GM12878 (cell line): ENCODE data around the gene ANO3. TPM values are rescaled to one million over a fixed set of nuclear protein-coding genes. Genes with fewer than 3 reads are reported as not detected.

Source experiments
- ATAC-seq: fragments of 200-7000 bp; cut with Tn5 transposase; 3 replicates; pipeline ENCODE4 v1.9.1; 2020; ENCODE audit warnings: mild to moderate bottlenecking, moderate library complexity
- BruUV-seq: library from RNA; stranded (reverse); fragments of 400-500 nt; replicated peaks from 2 replicates; lab custom pipeline; 2021; lab: Mats Ljungman, UMichigan
- CTCF ChIA-PET: fragments of 300-600 bp; sonication (Branson Sonifier 250); formaldehyde crosslinking; extraction: SDS; loops from one replicate; lab custom pipeline; 2021; ENCODE audit warnings: inconsistent platforms; lab: Yijun Ruan, JAX
- POLR2A ChIA-PET: fragments of 350-600 bp; formaldehyde crosslinking; extraction: SDS; loops from one replicate; lab custom pipeline; 2021; ENCODE audit warnings: inconsistent platforms; lab: Charles Lee
- RAD21 ChIA-PET: fragments of 300-600 bp; sonication (Branson Sonifier 250); formaldehyde crosslinking; loops from one replicate; lab custom pipeline; 2023; ENCODE audit warnings: antibody characterized with exemption; ENCODE audit not compliant: unreplicated experiment; lab: Charles Lee
- SMC1A ChIA-PET: fragments of 300-600 bp; sonication (Branson Sonifier 250); formaldehyde crosslinking; loops from one replicate; lab custom pipeline; 2023; ENCODE audit not compliant: unreplicated experiment, uncharacterized antibody; lab: Charles Lee
- DNase-seq: peaks from one replicate; pipeline ENCODE4 v3.0.0-alpha.2; 2011; ENCODE audit warnings: low read depth, low spot score
- FAIRE-seq: peaks from 3 replicates; lab custom pipeline; 2011; peaks lifted over from hg19 to GRCh38; lab: Jason Lieb, UNC
- H2AFZ ChIP-seq: 2 replicates; pipeline ENCODE4 v1.6.0; 2011; ENCODE audit warnings: low read depth, low read length, control low read depth; ENCODE audit not compliant: control insufficient read depth
- H3K27ac ChIP-seq: 2 replicates; pipeline ENCODE4 v1.5.1; 2011; ENCODE audit warnings: control low read depth; ENCODE audit not compliant: control insufficient read depth, insufficient read depth
- H3K27me3 ChIP-seq, 2 experiments: replicated peaks in 1 of 2; 2 replicates each; pipeline versions ENCODE4 v1.6.0 to v1.6.1; 2011; ENCODE audit warnings: low read length in 1 of 2; ENCODE audit not compliant: control insufficient read depth in 2 of 2, insufficient read depth in 2 of 2
- H3K36me3 ChIP-seq, 2 experiments: 2 replicates each; pipeline ENCODE4 v1.5.1; 2011; ENCODE audit warnings: low read length in 1 of 2; ENCODE audit not compliant: control insufficient read depth in 2 of 2, insufficient read depth in 2 of 2
- H3K4me1 ChIP-seq: 2 replicates; pipeline ENCODE4 v1.6.1; 2011; ENCODE audit warnings: mild to moderate bottlenecking, low read length, moderate library complexity, mixed read lengths; ENCODE audit not compliant: control insufficient read depth, insufficient read depth
- H3K4me2 ChIP-seq: 2 replicates; pipeline ENCODE4 v1.6.0; 2011; ENCODE audit warnings: control low read depth; ENCODE audit not compliant: control insufficient read depth, insufficient read depth
- H3K4me3 ChIP-seq: fragments of 200-600 bp; sonication (generic); 2 replicates; pipeline ENCODE4 v1.5.1; 2016
- H3K79me2 ChIP-seq: 2 replicates; pipeline ENCODE4 v1.6.0; 2011; ENCODE audit warnings: low read length; ENCODE audit not compliant: control insufficient read depth, insufficient read depth
- H3K9ac ChIP-seq: 2 replicates; pipeline ENCODE4 v1.8.0; 2011; ENCODE audit warnings: low read length, control low read depth, mixed read lengths; ENCODE audit not compliant: control insufficient read depth, insufficient read depth
- H3K9me3 ChIP-seq: replicated peaks from 3 replicates; pipeline ENCODE4 v1.5.1; 2011; ENCODE audit warnings: mild to moderate bottlenecking, low read length; ENCODE audit not compliant: control insufficient read depth, insufficient read depth
- H4K20me1 ChIP-seq: 2 replicates; pipeline ENCODE4 v1.6.0; 2011; ENCODE audit not compliant: control insufficient read depth, insufficient read depth
- CREM ChIP-seq: IDR thresholded peaks from 2 replicates; pipeline ENCODE4 v1.6.1; 2014; ENCODE audit warnings: antibody characterized with exemption, low read depth
- ESRRA ChIP-seq: IDR thresholded peaks from 2 replicates; pipeline ENCODE4 v1.6.1; 2012; ENCODE audit warnings: mild to moderate bottlenecking, low read length, improper control_type of control experiment
- KLF5 ChIP-seq: fragments of 450-650 bp; IDR thresholded peaks from 2 replicates; pipeline ENCODE4 v1.6.1; 2014; ENCODE audit warnings: mild to moderate bottlenecking; ENCODE audit not compliant: partially characterized antibody
- MEF2A ChIP-seq: IDR thresholded peaks from 2 replicates; pipeline ENCODE4 v1.6.1; 2011; ENCODE audit warnings: low read depth, mild to moderate bottlenecking, low read length, moderate library complexity; ENCODE audit not compliant: insufficient read depth
- NR2F1 ChIP-seq: fragments of 450-650 bp; conservative IDR thresholded peaks from 2 replicates; pipeline ENCODE4 v1.6.1; 2017; ENCODE audit warnings: mild to moderate bottlenecking
- SPI1 ChIP-seq: IDR thresholded peaks from 2 replicates; pipeline ENCODE4 v1.6.1; 2011; ENCODE audit warnings: low read depth, mild to moderate bottlenecking, low read length, moderate library complexity, borderline replicate concordance; ENCODE audit not compliant: insufficient read depth
- ZBTB4 ChIP-seq: fragments of 450-650 bp; formaldehyde crosslinking; IDR thresholded peaks from 2 replicates; pipeline ENCODE4 v1.4.0; 2022; ENCODE audit warnings: mild to moderate bottlenecking, moderate library complexity
- ZNF207 ChIP-seq: fragments of 450-650 bp; IDR thresholded peaks from 2 replicates; pipeline ENCODE4 v1.6.1; 2014; ENCODE audit warnings: antibody characterized with exemption, mild to moderate bottlenecking, borderline replicate concordance
- ZSCAN29 ChIP-seq: fragments of 450-650 bp; IDR thresholded peaks from 2 replicates; pipeline ENCODE4 v1.6.1; 2017; ENCODE audit warnings: mild to moderate bottlenecking, moderate library complexity
- WGBS: methylation state at CpG from one replicate; pipeline ENCODE4 v1.1.6; 2016; ENCODE audit warnings: low lambda C conversion rate; ENCODE audit not compliant: insufficient replicate concordance, insufficient coverage; ENCODE audit errors: missing lambda C conversion rate; 5-methylcytosine and 5-hydroxymethylcytosine counted together
- in situ Hi-C: fragments of 300-500 bp; cut with MboI; formaldehyde crosslinking; loops from 9 replicates; pipeline ENCODE4 v1.14.3; 2018; ENCODE audit warnings: mixed read lengths
- intact Hi-C: fragments of 100-400 bp; cut with micrococcal nuclease; formaldehyde crosslinking; loops from one replicate; pipeline ENCODE4 v1.14.2; 2022; ENCODE audit not compliant: unreplicated experiment
- polyA plus RNA-seq, 11 experiments: library from polyadenylated mRNA; depleted of rRNA in 4 of 11; unstranded in 6 of 11; stranded (reverse) in 5 of 11; fragments of >200 nt; fragmentation: Nextera tagmentation in 4 of 11; fragmentation: Illumina TruSeq in 1 of 11; extraction: Ambion mirVana in 4 of 11; extraction: Trizol in 1 of 11; gene quantifications; 1 replicate in 1 of 11; 2 replicates in 10 of 11; pipeline versions ENCODE4 v1.2.1 to v1.2.3, GENCODE V29; 2011 to 2016; ENCODE audit warnings: inconsistent platforms in 2 of 11, missing spikeins in 2 of 11, low read depth in 1 of 11
- total RNA-seq, 4 experiments: library from RNA; depleted of rRNA in 3 of 4; stranded (reverse); fragments of >200 nt in 3 of 4; fragmentation: Illumina TruSeq in 1 of 4; extraction: Trizol in 1 of 4; gene quantifications; 2 replicates each; pipeline versions ENCODE4 v1.2.1 to v1.2.3, GENCODE V29; 2013 to 2021
- TF ChIP-seq, protein P1 (sequence below): IDR thresholded peaks from 2 replicates; pipeline ENCODE4 v1.6.1; 2012; ENCODE audit warnings: mild to moderate bottlenecking, low read depth, low read length
- TF ChIP-seq, protein P2 (sequence below): fragments of 450-650 bp; formaldehyde crosslinking; IDR thresholded peaks from 2 replicates; pipeline ENCODE4 v1.5.0; 2022; ENCODE audit warnings: mild to moderate bottlenecking, missing genetic modification characterization

ANO3 gene
- total and polyA plus RNA-seq, 10 of the 15 experiments (the other 5 are each of a cell fraction or from before 2014, with no cell fraction given) = 0.13 to 5.9 (median 0.44) TPM

DNA sequence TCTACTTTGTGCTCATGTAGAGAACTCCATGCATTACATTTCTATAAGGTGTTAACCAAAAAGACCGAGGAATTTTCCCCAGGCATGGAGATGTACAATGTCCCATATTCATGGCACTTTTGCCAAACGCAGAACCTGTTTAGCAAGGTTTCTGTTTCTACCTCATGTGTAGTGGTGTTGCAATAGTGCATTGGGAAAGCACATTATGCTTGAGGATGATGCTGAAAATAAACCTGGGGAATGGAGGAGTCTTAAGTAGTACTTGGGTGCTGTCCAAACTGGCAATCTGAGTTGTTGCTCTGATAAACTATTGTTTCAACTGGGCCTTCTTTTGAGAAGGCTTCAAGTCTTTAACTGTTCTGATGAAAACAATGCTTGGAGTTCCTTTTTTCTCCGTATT lies 251.6 kb downstream of the ANO3 start:
- H3K4me3 ChIP-seq = no peak overlapping the region
- BruUV-seq = no TSS peak
- no peak overlapping the region for H3K9ac ChIP-seq
- no peaks in the 10 kb centered on the region for H3K4me1 ChIP-seq
- DNase-seq (no peak), FAIRE-seq (no peak), ATAC-seq (no peak)
- ChIA-PET POLR2A (no interaction called here), RAD21 (no interaction called here), CTCF (interaction anchor here (1.4 kb wide), 1 partner anchor 11 kb away, joined by 5 read pairs; no protein-coding TSS in a partner anchor), SMC1A (no interaction called here)
- H3K9me3 ChIP-seq = no peaks in the 10 kb centered on the region
- no peaks in the 10 kb centered on the region for H3K36me3 ChIP-seq
- no peak overlapping the region for H2AFZ ChIP-seq
- H4K20me1 ChIP-seq = no peaks in the 10 kb centered on the region
- no peak overlapping the region for H3K27ac ChIP-seq
- WGBS = 64% methylated on average over 3 of the region's 3 CpGs
- in situ Hi-C loops = no loop called here
- intact Hi-C loops = no loop called here
- H3K4me2 ChIP-seq = no peak overlapping the region
- no peaks in the 10 kb centered on the region for H3K27me3 ChIP-seq
- no peaks in the 10 kb centered on the region for H3K79me2 ChIP-seq
- TF ChIP-seq ZNF207 (no peak), ZBTB4 (CRISPR knock-in tag) (no peak), ESRRA (no peak), CREM (no peak), MEF2A (no peak), ZSCAN29 (no peak), SPI1 (no peak), NR2F1 (no peak), KLF5 (no peak)
- TF ChIP-seq, protein P1, sequence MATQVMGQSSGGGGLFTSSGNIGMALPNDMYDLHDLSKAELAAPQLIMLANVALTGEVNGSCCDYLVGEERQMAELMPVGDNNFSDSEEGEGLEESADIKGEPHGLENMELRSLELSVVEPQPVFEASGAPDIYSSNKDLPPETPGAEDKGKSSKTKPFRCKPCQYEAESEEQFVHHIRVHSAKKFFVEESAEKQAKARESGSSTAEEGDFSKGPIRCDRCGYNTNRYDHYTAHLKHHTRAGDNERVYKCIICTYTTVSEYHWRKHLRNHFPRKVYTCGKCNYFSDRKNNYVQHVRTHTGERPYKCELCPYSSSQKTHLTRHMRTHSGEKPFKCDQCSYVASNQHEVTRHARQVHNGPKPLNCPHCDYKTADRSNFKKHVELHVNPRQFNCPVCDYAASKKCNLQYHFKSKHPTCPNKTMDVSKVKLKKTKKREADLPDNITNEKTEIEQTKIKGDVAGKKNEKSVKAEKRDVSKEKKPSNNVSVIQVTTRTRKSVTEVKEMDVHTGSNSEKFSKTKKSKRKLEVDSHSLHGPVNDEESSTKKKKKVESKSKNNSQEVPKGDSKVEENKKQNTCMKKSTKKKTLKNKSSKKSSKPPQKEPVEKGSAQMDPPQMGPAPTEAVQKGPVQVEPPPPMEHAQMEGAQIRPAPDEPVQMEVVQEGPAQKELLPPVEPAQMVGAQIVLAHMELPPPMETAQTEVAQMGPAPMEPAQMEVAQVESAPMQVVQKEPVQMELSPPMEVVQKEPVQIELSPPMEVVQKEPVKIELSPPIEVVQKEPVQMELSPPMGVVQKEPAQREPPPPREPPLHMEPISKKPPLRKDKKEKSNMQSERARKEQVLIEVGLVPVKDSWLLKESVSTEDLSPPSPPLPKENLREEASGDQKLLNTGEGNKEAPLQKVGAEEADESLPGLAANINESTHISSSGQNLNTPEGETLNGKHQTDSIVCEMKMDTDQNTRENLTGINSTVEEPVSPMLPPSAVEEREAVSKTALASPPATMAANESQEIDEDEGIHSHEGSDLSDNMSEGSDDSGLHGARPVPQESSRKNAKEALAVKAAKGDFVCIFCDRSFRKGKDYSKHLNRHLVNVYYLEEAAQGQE = no peak
- TF ChIP-seq, protein P2, sequence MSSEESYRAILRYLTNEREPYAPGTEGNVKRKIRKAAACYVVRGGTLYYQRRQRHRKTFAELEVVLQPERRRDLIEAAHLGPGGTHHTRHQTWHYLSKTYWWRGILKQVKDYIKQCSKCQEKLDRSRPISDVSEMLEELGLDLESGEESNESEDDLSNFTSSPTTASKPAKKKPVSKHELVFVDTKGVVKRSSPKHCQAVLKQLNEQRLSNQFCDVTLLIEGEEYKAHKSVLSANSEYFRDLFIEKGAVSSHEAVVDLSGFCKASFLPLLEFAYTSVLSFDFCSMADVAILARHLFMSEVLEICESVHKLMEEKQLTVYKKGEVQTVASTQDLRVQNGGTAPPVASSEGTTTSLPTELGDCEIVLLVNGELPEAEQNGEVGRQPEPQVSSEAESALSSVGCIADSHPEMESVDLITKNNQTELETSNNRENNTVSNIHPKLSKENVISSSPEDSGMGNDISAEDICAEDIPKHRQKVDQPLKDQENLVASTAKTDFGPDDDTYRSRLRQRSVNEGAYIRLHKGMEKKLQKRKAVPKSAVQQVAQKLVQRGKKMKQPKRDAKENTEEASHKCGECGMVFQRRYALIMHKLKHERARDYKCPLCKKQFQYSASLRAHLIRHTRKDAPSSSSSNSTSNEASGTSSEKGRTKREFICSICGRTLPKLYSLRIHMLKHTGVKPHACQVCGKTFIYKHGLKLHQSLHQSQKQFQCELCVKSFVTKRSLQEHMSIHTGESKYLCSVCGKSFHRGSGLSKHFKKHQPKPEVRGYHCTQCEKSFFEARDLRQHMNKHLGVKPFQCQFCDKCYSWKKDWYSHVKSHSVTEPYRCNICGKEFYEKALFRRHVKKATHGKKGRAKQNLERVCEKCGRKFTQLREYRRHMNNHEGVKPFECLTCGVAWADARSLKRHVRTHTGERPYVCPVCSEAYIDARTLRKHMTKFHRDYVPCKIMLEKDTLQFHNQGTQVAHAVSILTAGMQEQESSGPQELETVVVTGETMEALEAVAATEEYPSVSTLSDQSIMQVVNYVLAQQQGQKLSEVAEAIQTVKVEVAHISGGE (CRISPR knock-in tag) = no peak
